Measurements from ENCODE around the gene STK32A. TPM values are rescaled to one million over a fixed set of nuclear protein-coding genes. Genes with fewer than 3 reads are reported as not detected.
A peak's percentile ranks its signal among the peaks of the same experiment; 100 is the strongest.

The STK32A gene
- total RNA-seq, 1 donor from 2014 or later = 0.13 TPM

GRCh38 chr5:147417135-147417813 lies 182.4 kb downstream of the STK32A start:
- peak in 1 of 2 donors; percentile 25 for DNase-seq (ENCODE audit: low read depth in 2 of 2)

GRCh38 chr5:147418613-147419012 lies 183.8 kb downstream of the STK32A start:
- DNase-seq (ENCODE audit: low read depth in 2 of 2) = no peak

- DNase-seq (ENCODE audit: low read depth in 2 of 2) = no peak
These were observed 192.0 kb downstream of the STK32A start for GRCh38 chr5:147426640-147427327.

GRCh38 chr5:147427521-147428401 lies 192.9 kb downstream of the STK32A start:
- DNase-seq (ENCODE audit: low read depth in 2 of 2) = no peak

GRCh38 chr5:147430628-147431027 lies 195.8 kb downstream of the STK32A start:
- no peak for DNase-seq (ENCODE audit: low read depth in 2 of 2)

- DNase-seq (ENCODE audit: low read depth in 2 of 2) = no peak
These were observed 196.8 kb downstream of the STK32A start for GRCh38 chr5:147431586-147431985.

GRCh38 chr5:147432323-147432722 lies 197.5 kb downstream of the STK32A start:
- no peak for DNase-seq (ENCODE audit: low read depth in 2 of 2)

- DNase-seq (ENCODE audit: low read depth in 2 of 2) = no peak
These were observed 199.2 kb downstream of the STK32A start for GRCh38 chr5:147434049-147434448.

- no peak for DNase-seq (ENCODE audit: low read depth in 2 of 2)
These were observed 201.8 kb downstream of the STK32A start for GRCh38 chr5:147436596-147436995.

GRCh38 chr5:147437161-147437596 lies 202.4 kb downstream of the STK32A start:
- DNase-seq (ENCODE audit: low read depth in 2 of 2) = no peak
